ENCODE measurements around the gene HMCN2.

- TF ChIP-seq, protein P1, sequence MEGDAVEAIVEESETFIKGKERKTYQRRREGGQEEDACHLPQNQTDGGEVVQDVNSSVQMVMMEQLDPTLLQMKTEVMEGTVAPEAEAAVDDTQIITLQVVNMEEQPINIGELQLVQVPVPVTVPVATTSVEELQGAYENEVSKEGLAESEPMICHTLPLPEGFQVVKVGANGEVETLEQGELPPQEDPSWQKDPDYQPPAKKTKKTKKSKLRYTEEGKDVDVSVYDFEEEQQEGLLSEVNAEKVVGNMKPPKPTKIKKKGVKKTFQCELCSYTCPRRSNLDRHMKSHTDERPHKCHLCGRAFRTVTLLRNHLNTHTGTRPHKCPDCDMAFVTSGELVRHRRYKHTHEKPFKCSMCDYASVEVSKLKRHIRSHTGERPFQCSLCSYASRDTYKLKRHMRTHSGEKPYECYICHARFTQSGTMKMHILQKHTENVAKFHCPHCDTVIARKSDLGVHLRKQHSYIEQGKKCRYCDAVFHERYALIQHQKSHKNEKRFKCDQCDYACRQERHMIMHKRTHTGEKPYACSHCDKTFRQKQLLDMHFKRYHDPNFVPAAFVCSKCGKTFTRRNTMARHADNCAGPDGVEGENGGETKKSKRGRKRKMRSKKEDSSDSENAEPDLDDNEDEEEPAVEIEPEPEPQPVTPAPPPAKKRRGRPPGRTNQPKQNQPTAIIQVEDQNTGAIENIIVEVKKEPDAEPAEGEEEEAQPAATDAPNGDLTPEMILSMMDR (IDR thresholded peaks at IDR 0.05; ENCODE audit: poor library complexity) = no peak
- TF ChIP-seq EZH2 (IDR thresholded peaks at IDR 0.05; ENCODE audit: borderline replicate concordance) (no peak), EZH2phosphoT487 (IDR thresholded peaks at IDR 0.05; ENCODE audit: low read depth, severe bottlenecking, unreplicated experiment) (no peak)
These were observed 20.1 kb upstream of the HMCN2 start for GRCh38 chr9:130245474-130245873.

Measured in hepatocyte (in vitro differentiated cells).